ENCODE results near the gene PIR. TPM values are rescaled to one million over a fixed set of nuclear protein-coding genes. Genes with fewer than 3 reads are reported as not detected.

PIR gene
- total RNA-seq, 1 experiment from 2014 or later: 19.7 TPM

DNA sequence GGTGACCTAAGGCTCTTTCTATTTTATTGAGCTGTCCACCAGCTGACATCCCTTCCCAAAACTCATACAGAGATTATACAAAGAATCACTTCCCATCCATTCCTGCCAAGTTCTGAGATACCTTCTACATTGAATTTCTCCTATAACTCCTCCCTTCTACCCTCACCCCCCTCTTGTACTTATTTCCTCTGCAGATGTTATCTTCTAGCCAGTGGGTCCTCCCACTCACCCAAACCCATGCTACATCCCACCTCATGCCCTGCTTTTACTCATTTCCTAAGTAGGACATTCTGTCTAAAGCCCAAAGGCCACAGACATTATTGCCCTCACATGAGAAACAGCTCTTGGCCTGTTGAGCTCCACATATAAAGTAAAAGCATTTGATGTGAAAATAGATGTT, 36.0 kb upstream of the PIR start:
- Histone ChIP-seq H3K4me3 (ENCODE audit: low read depth in 2 of 2, low read length in 2 of 2) (no peak overlapping the region), H3K9me3 (ENCODE audit: control insufficient read depth, insufficient read depth, low read depth, low read length) (no peaks in the 10 kb centered on the region), H3K27me3 (ENCODE audit: control insufficient read depth, insufficient read depth, low read length) (no peaks in the 10 kb centered on the region), H3K4me1 (ENCODE audit: control insufficient read depth, insufficient read depth, low read length) (no peaks in the 10 kb centered on the region), H3K36me3 (ENCODE audit: control insufficient read depth, insufficient read depth, low read length) (no peaks in the 10 kb centered on the region), H3K27ac (ENCODE audit: low read length) (no peak overlapping the region)
- ATAC-seq: no peak
- in situ Hi-C loops (cut with HindIII; ENCODE audit: low pct_unique_long_range_greater_than_20kb, low sequenced_read_pairs): no loop called here
- POLR2A ChIA-PET: no interaction called here
- CTCF ChIA-PET: no interaction called here
- TF ChIP-seq, protein P1, sequence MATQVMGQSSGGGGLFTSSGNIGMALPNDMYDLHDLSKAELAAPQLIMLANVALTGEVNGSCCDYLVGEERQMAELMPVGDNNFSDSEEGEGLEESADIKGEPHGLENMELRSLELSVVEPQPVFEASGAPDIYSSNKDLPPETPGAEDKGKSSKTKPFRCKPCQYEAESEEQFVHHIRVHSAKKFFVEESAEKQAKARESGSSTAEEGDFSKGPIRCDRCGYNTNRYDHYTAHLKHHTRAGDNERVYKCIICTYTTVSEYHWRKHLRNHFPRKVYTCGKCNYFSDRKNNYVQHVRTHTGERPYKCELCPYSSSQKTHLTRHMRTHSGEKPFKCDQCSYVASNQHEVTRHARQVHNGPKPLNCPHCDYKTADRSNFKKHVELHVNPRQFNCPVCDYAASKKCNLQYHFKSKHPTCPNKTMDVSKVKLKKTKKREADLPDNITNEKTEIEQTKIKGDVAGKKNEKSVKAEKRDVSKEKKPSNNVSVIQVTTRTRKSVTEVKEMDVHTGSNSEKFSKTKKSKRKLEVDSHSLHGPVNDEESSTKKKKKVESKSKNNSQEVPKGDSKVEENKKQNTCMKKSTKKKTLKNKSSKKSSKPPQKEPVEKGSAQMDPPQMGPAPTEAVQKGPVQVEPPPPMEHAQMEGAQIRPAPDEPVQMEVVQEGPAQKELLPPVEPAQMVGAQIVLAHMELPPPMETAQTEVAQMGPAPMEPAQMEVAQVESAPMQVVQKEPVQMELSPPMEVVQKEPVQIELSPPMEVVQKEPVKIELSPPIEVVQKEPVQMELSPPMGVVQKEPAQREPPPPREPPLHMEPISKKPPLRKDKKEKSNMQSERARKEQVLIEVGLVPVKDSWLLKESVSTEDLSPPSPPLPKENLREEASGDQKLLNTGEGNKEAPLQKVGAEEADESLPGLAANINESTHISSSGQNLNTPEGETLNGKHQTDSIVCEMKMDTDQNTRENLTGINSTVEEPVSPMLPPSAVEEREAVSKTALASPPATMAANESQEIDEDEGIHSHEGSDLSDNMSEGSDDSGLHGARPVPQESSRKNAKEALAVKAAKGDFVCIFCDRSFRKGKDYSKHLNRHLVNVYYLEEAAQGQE (IDR thresholded peaks at IDR 0.05; ENCODE audit: insufficient read depth in 1 of 2, low read depth in 2 of 2, low read length in 1 of 2): no peak
- TF ChIP-seq TCF7L2 (IDR thresholded peaks at IDR 0.05; ENCODE audit: low read depth, low read length) (no peak), SIN3A (IDR thresholded peaks at IDR 0.05; ENCODE audit: borderline replicate concordance, insufficient read depth, low read depth, low read length) (no peak), POLR2AphosphoS5 (IDR thresholded peaks at IDR 0.05; ENCODE audit: low read depth, low read length) (no peak)
- TF ChIP-seq, protein P2, sequence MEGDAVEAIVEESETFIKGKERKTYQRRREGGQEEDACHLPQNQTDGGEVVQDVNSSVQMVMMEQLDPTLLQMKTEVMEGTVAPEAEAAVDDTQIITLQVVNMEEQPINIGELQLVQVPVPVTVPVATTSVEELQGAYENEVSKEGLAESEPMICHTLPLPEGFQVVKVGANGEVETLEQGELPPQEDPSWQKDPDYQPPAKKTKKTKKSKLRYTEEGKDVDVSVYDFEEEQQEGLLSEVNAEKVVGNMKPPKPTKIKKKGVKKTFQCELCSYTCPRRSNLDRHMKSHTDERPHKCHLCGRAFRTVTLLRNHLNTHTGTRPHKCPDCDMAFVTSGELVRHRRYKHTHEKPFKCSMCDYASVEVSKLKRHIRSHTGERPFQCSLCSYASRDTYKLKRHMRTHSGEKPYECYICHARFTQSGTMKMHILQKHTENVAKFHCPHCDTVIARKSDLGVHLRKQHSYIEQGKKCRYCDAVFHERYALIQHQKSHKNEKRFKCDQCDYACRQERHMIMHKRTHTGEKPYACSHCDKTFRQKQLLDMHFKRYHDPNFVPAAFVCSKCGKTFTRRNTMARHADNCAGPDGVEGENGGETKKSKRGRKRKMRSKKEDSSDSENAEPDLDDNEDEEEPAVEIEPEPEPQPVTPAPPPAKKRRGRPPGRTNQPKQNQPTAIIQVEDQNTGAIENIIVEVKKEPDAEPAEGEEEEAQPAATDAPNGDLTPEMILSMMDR (IDR thresholded peaks at IDR 0.05): no peak
- intact Hi-C loops (cut with micrococcal nuclease; ENCODE audit: unreplicated experiment): no loop called here
- no TSS peak for BruUV-seq (replicated peaks)
- DNase-seq (ENCODE audit: low read depth, low spot score): no peak

DNA sequence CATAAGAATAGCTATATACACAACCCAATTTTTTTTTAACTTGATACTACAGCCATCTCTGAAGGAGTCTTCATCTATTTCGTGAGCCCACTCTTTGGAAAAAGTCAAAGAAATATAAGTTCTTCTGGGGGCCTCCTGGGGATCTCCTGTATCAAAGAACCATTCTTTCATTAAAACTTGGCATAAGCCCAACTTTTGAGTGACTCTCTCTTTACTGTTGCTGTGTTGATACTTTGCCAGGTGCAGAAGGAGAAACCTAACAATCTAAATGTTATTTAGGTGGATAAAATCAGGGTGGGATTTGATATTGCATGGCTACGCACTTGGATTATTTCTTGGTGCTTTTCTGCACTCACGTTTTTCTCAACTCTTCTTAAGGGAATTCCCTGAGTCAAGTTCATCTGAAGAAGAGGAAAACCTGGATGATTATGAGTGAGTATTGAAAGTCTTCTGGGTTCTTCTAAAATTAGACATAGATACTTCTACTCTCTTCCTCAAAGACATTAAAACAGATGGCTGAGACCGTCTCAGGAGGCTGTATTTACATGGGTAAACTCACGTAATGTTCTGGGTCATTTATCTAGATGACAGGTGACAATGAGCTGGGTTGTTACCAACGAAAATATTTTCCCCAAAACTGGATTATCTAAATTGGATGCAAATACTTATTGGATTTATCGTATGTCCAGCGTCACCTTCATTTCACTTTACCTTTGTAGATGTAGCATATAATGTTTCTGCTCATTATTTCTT, 32.7 kb upstream of the PIR start:
- CTCF ChIA-PET: no interaction called here

More for the DNA sequence above, 32.7 kb upstream of the PIR start:
- in situ Hi-C loops (cut with HindIII; ENCODE audit: low pct_unique_long_range_greater_than_20kb, low sequenced_read_pairs): no loop called here
- Histone ChIP-seq H3K27ac (ENCODE audit: low read length) (no peak overlapping the region), H3K4me1 (ENCODE audit: control insufficient read depth, insufficient read depth, low read length) (no peaks in the 10 kb centered on the region), H3K27me3 (ENCODE audit: control insufficient read depth, insufficient read depth, low read length) (no peaks in the 10 kb centered on the region), H3K36me3 (ENCODE audit: control insufficient read depth, insufficient read depth, low read length) (no peaks in the 10 kb centered on the region), H3K4me3 (ENCODE audit: low read depth in 2 of 2, low read length in 2 of 2) (no peak overlapping the region), H3K9me3 (ENCODE audit: control insufficient read depth, insufficient read depth, low read depth, low read length) (no peaks in the 10 kb centered on the region)
- intact Hi-C loops (cut with micrococcal nuclease; ENCODE audit: unreplicated experiment): no loop called here
- TF ChIP-seq POLR2AphosphoS5 (IDR thresholded peaks at IDR 0.05; ENCODE audit: low read depth, low read length) (no peak), TCF7L2 (IDR thresholded peaks at IDR 0.05; ENCODE audit: low read depth, low read length) (no peak), SIN3A (IDR thresholded peaks at IDR 0.05; ENCODE audit: borderline replicate concordance, insufficient read depth, low read depth, low read length) (no peak)
- TF ChIP-seq, protein P1 (IDR thresholded peaks at IDR 0.05; ENCODE audit: insufficient read depth in 1 of 2, low read depth in 2 of 2, low read length in 1 of 2): no peak
- TF ChIP-seq, protein P2 (IDR thresholded peaks at IDR 0.05): no peak
- BruUV-seq (replicated peaks): no TSS peak
- POLR2A ChIA-PET: no interaction called here
- no peak for ATAC-seq
- DNase-seq (ENCODE audit: low read depth, low spot score): no peak

Data from Panc1 (cell line).